ENCODE data around the gene RSPH3.

DNA sequence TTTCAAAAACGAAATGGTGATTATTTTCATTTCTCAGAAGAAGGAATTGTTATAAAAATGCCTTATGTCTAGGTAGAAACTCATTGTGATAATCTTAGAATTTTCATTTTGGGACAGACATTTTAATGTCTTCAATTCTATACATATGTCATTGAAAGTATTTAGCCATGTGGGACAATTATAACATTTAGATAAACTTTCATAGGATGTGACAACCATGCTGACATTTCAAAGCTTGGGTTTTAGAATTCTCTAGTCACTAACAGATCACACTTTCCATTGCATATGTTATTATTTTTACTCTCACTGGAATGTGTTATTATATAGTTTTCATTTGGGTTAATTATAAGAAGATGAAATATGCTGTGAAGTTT lies 39.9 kb upstream of the RSPH3 start:
- TF ChIP-seq CTCF (IDR thresholded peaks at IDR 0.05 in 2 of 3, conservative IDR thresholded peaks at IDR 0.05 in 1 of 3; ENCODE audit: control insufficient read depth in 2 of 3, extremely low read depth in 1 of 3, insufficient read depth in 1 of 3, low read depth in 3 of 3, low read length in 3 of 3) (no peak), ZNF687 (IDR thresholded peaks at IDR 0.05) (no peak), ZZZ3 (IDR thresholded peaks at IDR 0.05; ENCODE audit: control insufficient read depth, insufficient read length, low read depth) (no peak), YY1 (IDR thresholded peaks at IDR 0.05; ENCODE audit: low read depth, low read length) (no peak), PKNOX1 (IDR thresholded peaks at IDR 0.05) (no peak), CHD1 (IDR thresholded peaks at IDR 0.05; ENCODE audit: low read depth, low read length) (no peak), CREM (IDR thresholded peaks at IDR 0.05; ENCODE audit: low read depth) (no peak), RAD21 (IDR thresholded peaks at IDR 0.05; ENCODE audit: insufficient read depth, low read depth, low read length) (no peak), MXI1 (IDR thresholded peaks at IDR 0.05; ENCODE audit: low read depth, low read length) (no peak), SIN3A (IDR thresholded peaks at IDR 0.05; ENCODE audit: low read depth, low read length) (no peak), CEBPB (IDR thresholded peaks at IDR 0.05; ENCODE audit: borderline replicate concordance in 1 of 2, low read depth in 2 of 2, low read length in 2 of 2) (no peak), RFX5 (IDR thresholded peaks at IDR 0.05; ENCODE audit: low read depth, low read length) (no peak)

All from GM12878 (cell line).